ENCODE data around the gene PCAT7. TPM values are rescaled to one million over a fixed set of nuclear protein-coding genes. Genes with fewer than 3 reads are reported as not detected.
A peak's percentile ranks its signal among the peaks of the same experiment; 100 is the strongest.

PCAT7 gene
- total and polyA plus RNA-seq, 2 experiments from 2014 or later, result 4.0 to 5.5 TPM

- H3K4me2 ChIP-seq, result 0 out of 2 replicates have a peak overlapping the region, but pooled peaks have one; percentile 23
- TF ChIP-seq ZNF462 (CRISPR knock-in tag; IDR thresholded peaks at IDR 0.05) (no peak), ETS1 (IDR thresholded peaks at IDR 0.05) (no peak), REST (IDR thresholded peaks at IDR 0.05; ENCODE audit: unreplicated experiment) (no peak), EZH2 (IDR thresholded peaks at IDR 0.05; ENCODE audit: low read depth, unreplicated experiment) (no peak), CTCF (conservative IDR thresholded peaks at IDR 0.05; ENCODE audit: low read depth in 2 of 2) (peak; percentile 66 to 92), STAT1 (IDR thresholded peaks at IDR 0.05; ENCODE audit: unreplicated experiment) (no peak), ZNF114 (CRISPR knock-in tag; IDR thresholded peaks at IDR 0.05) (no peak), ZNF331 (CRISPR knock-in tag; IDR thresholded peaks at IDR 0.05; ENCODE audit: low read depth) (no peak), NANOG (IDR thresholded peaks at IDR 0.05; ENCODE audit: borderline replicate concordance) (no peak), JUNB (IDR thresholded peaks at IDR 0.05; ENCODE audit: unreplicated experiment) (no peak), EZH2phosphoT487 (IDR thresholded peaks at IDR 0.05; ENCODE audit: unreplicated experiment) (no peak), POLR2AphosphoS5 (IDR thresholded peaks at IDR 0.05; ENCODE audit: low read depth) (no peak), CREB1 (CRISPR knock-in tag; IDR thresholded peaks at IDR 0.05; ENCODE audit: low read depth) (peak; percentile 90)
- H3K4me1 Mint-ChIP-seq, result peaks cover 22% of the 10 kb centered on the region
- no peaks in the 10 kb centered on the region for H3K27me3 ChIP-seq (ENCODE audit: insufficient read depth)
- H3K4me1 ChIP-seq (ENCODE audit: insufficient read depth), result peaks cover 10% of the 10 kb centered on the region; the same call in 1 of the 2 replicates
- no peaks in the 10 kb centered on the region for H4K20me1 ChIP-seq (replicated peaks; ENCODE audit: insufficient read depth)
- no peaks in the 10 kb centered on the region for H3K36me3 Mint-ChIP-seq (ENCODE audit: low read depth)
- ATAC-seq, result peak; percentile 88
- no peak overlapping the region for H3K4me3 Mint-ChIP-seq
- peak overlapping the region; percentile 86; the same call in 1 of the 2 replicates for H2AFZ ChIP-seq
- 0 out of 2 replicates have a peak, but pooled peaks cover 3% of the 10 kb centered on the region for H3F3A ChIP-seq (replicated peaks; ENCODE audit: low read depth)
- no peak overlapping the region for H3K27ac ChIP-seq (ENCODE audit: low read depth)
- H3K9me3 Mint-ChIP-seq, result no peaks in the 10 kb centered on the region
- DNase-seq (ENCODE audit: low spot score), result peak; percentile 93
- H3K9me2 ChIP-seq (ENCODE audit: insufficient read depth), result no peaks in the 10 kb centered on the region
- H3K36me3 ChIP-seq (ENCODE audit: insufficient read depth), result no peaks in the 10 kb centered on the region
- no peaks in the 10 kb centered on the region for H3K79me2 ChIP-seq (replicated peaks; ENCODE audit: insufficient read depth)
- H3K27ac Mint-ChIP-seq, result no peak overlapping the region
- H3K27me3 Mint-ChIP-seq (ENCODE audit: insufficient read depth, low read depth, poor library complexity), result peaks cover 11% of the 10 kb centered on the region
- no peak overlapping the region for H3K4me3 ChIP-seq
Measured at GRCh38 chr9:94603259-94604160, 48.6 kb downstream of the PCAT7 start.

All from GM23338 (cell line).